HS-5 (cell line): Measurements from ENCODE around the gene TAS1R2.
A peak's percentile ranks its signal among the peaks of the same experiment; 100 is the strongest.

Experiments used
- DNase-seq: peaks from one replicate; pipeline ENCODE4 v3.0.0-alpha.2; 2012; ENCODE audit warnings: low read depth

The TAS1R2 gene

GRCh38 chr1:18820791-18821641, 38.4 kb downstream of the TAS1R2 start:
- peak; percentile 9 for DNase-seq

GRCh38 chr1:18819986-18820790, 39.3 kb downstream of the TAS1R2 start:
- no peak for DNase-seq

DNA sequence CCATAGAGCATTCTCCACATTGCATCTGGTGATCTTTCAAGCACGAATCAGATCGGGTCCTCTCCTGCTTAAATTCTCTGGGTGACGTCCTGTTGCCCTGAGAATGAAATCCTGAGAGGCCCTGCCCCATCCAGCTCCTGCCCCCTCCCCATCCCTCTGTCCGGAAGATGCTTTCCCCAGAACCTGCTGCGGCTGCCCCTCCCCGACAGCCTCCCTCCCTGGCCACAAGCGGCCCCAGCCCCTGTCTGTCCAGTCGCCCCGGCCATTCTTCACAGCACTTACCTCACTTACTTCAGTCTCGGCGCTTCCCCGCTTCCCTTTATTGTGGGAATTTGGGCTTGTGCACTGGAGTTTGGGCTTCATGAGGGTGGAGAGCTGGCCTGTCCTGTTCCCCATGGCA, 40.3 kb downstream of the TAS1R2 start:
- DNase-seq, result no peak

DNA sequence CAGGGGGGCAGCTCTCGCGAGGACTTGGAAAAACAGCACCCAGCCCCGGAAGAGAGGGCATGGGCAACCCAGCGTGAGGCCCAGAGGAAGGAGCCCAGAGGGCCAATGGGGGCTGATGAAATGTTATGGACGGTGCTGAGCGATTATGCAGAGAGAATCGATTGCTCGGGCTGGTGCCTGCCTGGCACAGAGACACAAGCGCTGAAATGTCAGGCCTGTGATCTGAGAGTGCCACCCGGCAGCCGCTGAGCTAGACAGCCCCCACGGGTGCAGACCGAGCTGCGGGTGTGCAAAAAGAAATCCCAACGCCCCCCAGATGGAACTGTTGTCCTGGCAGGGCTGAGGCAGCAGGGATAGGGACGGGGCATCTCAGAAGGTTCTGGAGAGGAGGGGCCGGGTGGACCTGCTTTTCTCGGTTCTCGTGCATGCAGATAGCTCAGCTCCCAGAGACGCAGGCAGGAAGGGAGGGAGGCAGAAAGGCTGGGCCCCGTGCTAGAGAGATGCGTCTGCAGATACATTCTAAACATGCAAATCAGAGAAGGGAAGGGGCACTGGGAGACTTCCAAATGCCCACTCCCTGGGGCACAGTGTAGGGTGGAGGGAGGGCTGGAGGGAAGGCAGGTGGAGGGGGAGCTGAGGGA, 41.5 kb downstream of the TAS1R2 start:
- no peak for DNase-seq

GRCh38 chr1:18817316-18817715, 42.1 kb downstream of the TAS1R2 start:
- DNase-seq, result no peak

GRCh38 chr1:18816808-18817207, 42.7 kb downstream of the TAS1R2 start:
- no peak for DNase-seq

DNA sequence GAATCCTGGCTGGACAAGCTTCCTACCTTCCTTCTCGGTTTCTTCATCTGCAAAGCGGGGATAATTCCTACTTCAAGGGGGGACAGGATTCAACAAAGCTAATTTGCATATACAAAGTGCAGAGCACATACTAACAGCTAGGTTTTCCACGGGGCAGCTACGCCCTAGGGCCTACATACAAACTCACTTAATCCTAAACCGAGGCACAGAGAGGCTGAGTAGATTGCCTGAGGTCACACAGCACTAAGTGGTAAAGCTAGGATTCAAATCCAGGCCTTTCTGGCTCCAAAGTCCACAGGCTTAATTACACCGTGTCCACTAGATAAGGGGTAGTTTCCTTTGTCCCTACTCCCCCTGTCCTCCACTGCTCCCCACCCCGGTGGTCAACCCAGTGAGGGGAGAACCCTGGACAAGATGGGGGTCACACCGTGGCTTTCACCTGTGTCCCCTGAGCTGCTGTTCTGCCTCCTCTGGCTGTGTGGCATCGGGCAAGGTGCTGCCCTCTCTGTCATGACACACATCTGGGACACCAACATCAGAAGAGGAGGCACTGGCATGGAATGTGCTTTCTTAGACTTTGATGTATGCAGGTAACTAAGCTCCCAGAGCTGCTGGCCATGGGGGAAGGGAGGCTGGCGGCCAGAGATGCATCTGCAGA, 44.5 kb downstream of the TAS1R2 start:
- no peak for DNase-seq

GRCh38 chr1:18814425-18814824, 45.0 kb downstream of the TAS1R2 start:
- no peak for DNase-seq

DNA sequence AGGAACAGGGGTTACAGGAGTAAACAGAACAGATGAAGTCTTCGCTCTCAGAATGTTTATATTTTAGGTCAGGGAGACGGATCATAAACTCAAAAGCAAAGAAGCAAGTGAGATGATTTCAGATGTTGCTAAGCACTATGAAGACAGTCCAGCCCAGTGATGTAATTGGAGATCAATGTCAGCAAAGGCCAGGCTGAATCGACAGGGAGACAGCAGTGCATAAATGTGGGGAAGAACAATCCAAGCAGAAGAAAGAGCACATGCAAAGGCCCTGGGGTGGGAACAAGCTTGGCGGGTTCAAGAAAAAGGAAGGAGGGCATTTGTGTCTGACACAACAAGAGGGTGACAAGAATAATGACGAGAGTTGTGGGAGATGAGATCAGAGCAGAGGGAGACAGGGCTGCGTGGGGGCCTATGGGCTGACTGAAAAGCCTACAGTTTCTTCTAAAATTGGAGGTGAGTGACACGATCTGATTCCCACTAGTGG, 47.0 kb downstream of the TAS1R2 start:
- no peak for DNase-seq

DNA sequence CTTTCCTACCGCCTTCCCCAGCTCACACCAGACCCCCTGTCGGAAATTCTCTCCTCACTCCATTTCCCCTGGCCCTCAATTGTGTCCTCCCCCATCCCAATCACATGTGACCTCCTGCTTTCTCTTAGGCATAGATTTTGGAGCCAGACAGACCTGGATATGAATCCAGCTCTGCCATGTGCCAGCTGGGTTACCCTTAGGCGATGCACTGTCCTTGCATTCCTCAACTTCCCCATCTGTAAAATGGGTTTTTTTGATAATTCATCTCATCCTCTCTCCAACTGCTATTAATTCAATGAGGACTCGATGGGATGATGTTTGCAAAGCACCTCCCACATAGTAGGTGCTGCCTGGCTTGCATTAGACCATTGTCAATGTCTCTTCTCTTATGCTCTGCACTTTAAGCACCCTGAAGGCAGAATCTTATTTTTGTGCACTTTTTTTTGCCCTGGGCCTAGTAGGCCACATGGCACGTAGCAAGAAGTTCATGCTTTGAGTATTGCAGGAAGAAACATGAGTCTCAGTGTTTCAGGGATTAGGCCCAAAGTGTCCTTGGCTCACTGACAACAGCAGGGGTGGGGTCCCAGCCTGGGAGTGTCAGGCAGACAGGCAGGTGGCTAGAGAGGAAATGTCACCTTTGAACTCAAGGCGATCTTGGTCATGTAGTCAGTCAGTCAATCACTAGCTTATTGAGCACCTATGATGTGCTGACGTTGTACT, 47.6 kb downstream of the TAS1R2 start:
- DNase-seq, result no peak

DNA sequence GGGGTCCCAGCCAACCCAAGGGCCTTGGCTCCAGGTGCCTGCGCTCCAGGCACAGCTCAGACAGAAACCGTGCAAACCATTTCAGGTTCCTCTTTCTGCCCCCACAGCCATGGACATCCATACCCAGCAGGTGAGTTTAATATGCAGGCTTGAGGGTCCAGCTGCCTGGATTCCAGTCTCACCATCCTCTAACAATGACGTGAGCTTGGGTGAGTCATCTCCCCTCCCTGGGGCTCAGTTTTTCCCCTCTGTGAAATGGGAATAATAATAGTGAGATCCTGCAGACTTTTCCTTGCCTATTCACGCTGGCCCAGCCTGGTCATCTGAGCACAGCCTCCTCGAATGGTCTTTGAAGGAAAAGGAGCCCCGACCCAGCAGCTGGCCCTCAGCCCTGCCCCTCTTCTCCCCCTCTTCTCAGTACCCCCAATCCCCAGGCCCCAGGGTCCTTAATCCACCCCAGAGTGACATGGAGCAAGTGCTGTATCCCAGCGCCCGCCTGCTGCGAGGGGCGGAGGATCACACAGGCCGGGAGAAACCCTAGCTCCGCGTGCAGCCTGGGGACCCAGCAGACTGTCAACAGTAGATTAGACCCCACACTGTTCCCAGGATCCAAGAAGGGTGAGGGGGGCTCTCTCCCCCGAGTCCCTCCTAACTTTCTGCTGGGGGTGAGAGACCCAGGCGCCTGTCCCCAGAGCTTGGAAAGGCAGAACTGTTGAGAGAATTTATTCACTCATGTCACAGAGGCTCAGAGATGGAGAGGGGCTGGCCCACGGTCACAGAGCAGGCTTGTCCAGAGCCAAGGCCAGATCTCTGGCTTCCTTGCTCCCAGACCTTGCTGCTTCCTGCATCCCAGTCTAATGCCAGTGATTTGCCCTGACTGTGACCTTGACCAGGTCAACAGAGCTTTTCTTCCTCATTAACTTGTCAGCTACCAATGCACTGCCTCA, 49.2 kb downstream of the TAS1R2 start:
- no peak for DNase-seq

DNA sequence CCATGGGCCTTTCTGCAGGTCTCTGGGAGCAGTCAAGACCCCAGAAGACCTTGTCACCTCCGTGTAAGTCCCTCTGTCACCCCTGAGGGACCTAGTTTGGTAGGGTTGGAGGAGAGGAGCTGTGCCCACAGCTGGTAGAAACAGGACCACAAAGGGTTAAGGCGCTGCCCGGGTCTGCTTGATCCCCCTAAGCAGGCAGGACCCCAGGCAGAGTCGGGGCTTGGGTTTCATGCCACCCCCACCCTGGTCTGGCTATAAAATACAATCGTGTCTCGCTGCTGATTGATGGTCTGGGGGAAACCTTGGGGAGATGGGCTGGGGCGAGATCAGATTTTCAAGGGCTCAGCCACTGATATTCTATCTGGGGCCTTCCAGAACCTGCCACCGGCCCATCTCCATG, 50.9 kb downstream of the TAS1R2 start:
- DNase-seq, result no peak

DNA sequence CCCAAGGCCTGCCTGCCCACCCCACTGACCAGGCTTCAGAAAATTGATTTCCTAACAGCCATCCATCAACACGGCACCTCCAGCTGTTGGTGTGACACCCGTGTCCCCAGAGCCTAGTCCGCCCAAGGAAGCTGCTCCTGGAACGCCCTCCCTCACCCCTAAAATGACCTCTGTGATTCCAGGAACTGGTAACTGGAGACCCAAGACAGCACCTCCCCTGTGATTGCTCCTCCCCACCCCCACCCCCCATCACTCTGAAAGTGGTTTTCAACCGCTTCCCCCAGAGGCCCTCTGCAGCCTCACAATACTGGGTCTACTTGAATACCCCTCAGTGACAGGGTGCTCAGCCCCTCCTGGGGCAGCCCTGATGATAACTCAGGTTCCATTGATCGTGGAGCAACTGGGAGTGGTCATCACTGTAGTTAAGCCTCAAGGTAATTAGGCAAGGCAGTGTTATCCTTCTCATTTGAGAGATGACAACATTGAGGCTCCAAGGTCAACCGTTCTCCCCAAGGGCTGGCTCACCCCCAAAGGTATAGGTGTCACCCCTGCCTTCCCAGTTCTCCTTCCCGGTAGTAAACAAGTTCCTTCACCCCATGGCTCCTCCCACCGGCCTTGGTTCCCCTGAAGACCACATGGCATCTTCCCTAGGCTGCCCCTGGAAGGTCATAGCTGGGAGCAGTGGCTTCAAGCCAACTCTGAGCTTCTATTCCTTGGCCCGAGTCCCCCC, 52.0 kb downstream of the TAS1R2 start:
- DNase-seq, result no peak

DNA sequence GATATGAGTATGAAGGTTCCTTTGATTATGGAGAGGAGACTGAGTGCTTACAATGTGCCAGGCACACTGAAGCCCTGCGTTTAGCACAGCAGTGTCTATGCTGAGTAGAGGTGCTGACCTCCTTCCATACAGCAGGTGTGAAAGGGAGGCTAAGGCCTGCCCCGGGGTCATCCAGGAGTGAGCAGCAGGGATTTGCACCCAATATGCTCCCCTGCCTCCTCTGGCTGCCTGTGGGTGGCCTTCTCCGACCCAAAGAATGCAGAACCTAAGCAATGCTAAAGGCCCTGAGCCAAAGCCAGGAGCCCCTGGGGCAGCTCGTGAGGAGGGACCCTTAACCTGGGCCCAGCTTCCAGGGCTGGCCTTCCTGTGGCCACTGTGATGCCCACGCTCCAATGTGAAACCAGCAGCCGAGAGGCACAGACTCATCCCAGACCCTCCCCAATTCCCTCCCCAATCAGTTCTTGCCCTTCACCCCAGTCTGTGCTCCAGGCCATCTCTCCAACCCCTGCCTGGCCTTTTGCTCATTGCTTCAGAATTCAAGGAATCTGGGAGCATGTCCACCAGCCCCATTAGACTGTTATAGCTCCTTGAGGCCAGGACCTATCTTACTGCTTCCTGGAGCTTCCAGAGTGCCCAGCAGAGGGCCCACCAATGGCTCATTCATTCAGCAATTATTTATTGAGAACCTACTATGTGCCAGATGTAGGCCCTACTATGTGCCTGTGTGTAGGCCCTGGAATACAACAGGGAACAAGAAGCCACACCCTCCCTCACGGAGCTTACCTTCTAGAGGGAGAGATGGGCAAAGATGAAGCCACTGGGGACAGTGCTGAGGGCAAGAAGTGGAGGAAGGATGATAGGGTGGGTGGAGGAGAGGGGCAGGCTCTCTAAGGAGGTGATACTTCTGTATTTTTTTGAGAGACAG, 53.3 kb downstream of the TAS1R2 start:
- no peak for DNase-seq

GRCh38 chr1:18805150-18805879, 54.1 kb downstream of the TAS1R2 start:
- DNase-seq, result no peak

- no peak for DNase-seq
These were observed 55.6 kb downstream of the TAS1R2 start for GRCh38 chr1:18803851-18804250.

DNA sequence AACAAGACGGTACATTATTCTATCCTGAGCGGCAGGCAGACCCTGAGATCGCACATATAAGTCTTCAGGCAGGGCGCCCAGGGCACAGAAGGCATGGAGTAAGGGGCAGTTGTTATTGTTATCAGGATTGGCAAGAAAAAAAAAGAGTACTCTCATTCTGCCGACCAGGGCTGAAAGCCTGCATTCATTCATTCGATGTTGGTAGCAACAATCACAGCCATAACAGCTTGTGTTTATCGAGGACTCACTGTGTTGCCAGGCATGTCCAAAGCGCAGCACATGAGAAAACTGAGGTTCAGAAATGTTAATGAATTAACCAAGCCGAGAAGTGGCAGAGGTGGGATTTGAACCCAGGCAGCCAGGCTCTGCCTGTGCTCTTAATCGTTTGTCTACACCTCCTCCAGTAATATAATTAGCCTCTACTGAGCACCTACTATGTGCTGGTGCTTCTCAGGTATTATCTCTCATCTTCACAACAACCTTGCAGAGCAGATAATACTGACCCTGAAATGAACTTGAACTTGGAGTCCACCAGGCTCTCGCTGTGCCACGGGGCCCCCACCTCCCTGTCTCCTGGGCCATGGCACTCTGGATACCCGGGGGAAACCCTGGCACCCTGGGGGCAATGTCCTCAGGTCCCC, 56.2 kb downstream of the TAS1R2 start:
- no peak for DNase-seq
